Activated CD4-positive, alpha-beta memory T cell treated with anti-CD3 and anti-CD28 coated beads, Interleukin-2, amount 10 ng/mL, durations not matched to agents 7 days and 5 days (primary cell): Measurements from ENCODE around the gene HELZ2. TPM values are rescaled to one million over a fixed set of nuclear protein-coding genes. Genes with fewer than 3 reads are reported as not detected.

Experiments used
- CTCF ChIA-PET: fragments of 350-600 bp; sonication (Branson Sonifier 250); formaldehyde crosslinking; loops from one replicate; lab custom pipeline; 2021; ENCODE audit warnings: antibody characterized with exemption, inconsistent platforms; lab: Charles Lee
- POLR2A ChIA-PET: fragments of 350-600 bp; sonication (Branson Sonifier 250); formaldehyde crosslinking; loops from one replicate; lab custom pipeline; 2021; ENCODE audit warnings: antibody characterized with exemption; lab: Charles Lee
- DNase-seq: peaks from one replicate; pipeline ENCODE4 v3.0.0-alpha.2; 2020
- H3K27ac Mint-ChIP-seq: one replicate; pipeline ENCODE4 v1.8.0; 2021; ENCODE audit warnings: mild to moderate bottlenecking, mixed read lengths
- H3K27me3 Mint-ChIP-seq: one replicate; pipeline ENCODE4 v1.8.0; 2021; ENCODE audit warnings: mixed read lengths
- H3K36me3 Mint-ChIP-seq: one replicate; pipeline ENCODE4 v1.8.0; 2021; ENCODE audit warnings: low read depth, mixed read lengths
- H3K4me1 Mint-ChIP-seq: one replicate; pipeline ENCODE4 v1.8.0; 2021; ENCODE audit warnings: mixed read lengths
- H3K4me3 Mint-ChIP-seq: one replicate; pipeline ENCODE4 v1.8.0; 2021; ENCODE audit warnings: mild to moderate bottlenecking, mixed read lengths
- H3K9me3 Mint-ChIP-seq: one replicate; pipeline ENCODE4 v1.8.0; 2021; ENCODE audit warnings: mixed read lengths
- total RNA-seq, 2 experiments: library from RNA; stranded (reverse); gene quantifications; one replicate each; pipeline ENCODE4 v1.2.3, GENCODE V29; 2021

HELZ2 gene
- total RNA-seq, 2 experiments from 2014 or later: 202 to 208 TPM

GRCh38 chr20:63540417-63541186, 33.4 kb downstream of the HELZ2 start:
- DNase-seq: no peak
- Mint-ChIP-seq H3K27me3 (peaks cover 10% of the 10 kb centered on the region), H3K27ac (no peak overlapping the region), H3K36me3 (no peaks in the 10 kb centered on the region), H3K9me3 (no peaks in the 10 kb centered on the region), H3K4me1 (peaks cover 29% of the 10 kb centered on the region), H3K4me3 (no peak overlapping the region)
- POLR2A ChIA-PET: interaction anchor here (0.6 to 6.7 kb wide), 6 partner anchors 11 to 415 kb away, joined by 3 to 136 read pairs (median 20); partner anchors contain the start of genes GMEB2 and PPDPF
- CTCF ChIA-PET: no interaction called here

DNA sequence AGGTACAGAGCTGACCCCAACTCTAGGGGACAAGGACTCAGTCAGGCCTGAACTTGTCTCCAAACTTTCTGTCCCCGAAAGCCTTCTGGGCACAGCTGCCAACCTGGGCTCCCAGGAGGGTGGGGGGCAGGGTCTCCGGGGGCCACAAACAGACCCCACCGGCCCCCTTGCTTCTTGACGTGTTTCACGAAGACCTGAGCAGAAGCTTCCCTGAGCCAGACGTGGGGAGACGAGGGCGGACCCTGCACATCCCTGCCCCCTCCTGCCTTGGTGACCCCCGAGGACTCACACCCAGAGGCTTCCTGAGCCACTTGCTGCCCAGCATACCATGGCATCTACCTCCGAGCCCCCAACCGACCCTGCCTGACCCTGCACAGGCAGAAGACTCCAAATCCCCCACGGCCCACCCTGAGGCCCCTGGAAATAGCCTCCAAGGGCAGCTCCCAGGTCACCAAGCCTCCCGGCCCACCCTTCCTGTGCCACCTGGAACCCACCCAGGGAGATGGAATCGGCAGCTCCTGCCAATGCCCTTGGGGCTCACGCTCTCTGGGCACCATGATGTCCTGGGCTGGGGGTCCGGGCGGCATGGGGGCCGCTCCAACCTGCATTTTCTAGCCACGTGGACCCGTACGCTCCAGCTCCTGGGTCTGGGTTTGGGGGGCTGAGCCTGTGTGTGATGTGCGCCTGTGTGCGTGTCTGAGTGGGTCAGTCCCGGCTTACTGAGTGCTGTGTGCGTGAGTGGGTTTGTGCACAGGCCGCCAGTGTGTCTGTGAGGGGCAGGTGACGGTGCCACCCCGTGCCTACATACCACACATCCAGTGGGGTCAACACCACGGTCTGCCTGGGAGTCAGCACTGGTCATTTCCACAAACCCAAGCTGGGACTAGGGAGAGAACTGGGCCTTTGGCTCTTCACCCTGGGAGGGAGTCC, 34.3 kb downstream of the HELZ2 start:
- no peak overlapping the region for H3K27ac Mint-ChIP-seq
- H3K27me3 Mint-ChIP-seq: peaks cover 7% of the 10 kb centered on the region
- H3K4me1 Mint-ChIP-seq: peaks cover 29% of the 10 kb centered on the region
- no peaks in the 10 kb centered on the region for H3K9me3 Mint-ChIP-seq
- H3K4me3 Mint-ChIP-seq: no peak overlapping the region
- ChIA-PET POLR2A (interaction anchor here (0.6 to 6.7 kb wide), 9 partner anchors 12 to 415 kb away, joined by 3 to 136 read pairs (median 3); partner anchors contain the start of genes ARFRP1, GMEB2, PPDPF and ZGPAT), CTCF (interaction anchor here (0.5 to 3.1 kb wide), 6 partner anchors 13 to 499 kb away, joined by 4 to 24 read pairs (median 12); partner anchors contain the start of genes PPDPF and TPD52L2)
- H3K36me3 Mint-ChIP-seq: no peaks in the 10 kb centered on the region
- no peak for DNase-seq

- Mint-ChIP-seq H3K4me1 (peaks cover 29% of the 10 kb centered on the region), H3K9me3 (no peaks in the 10 kb centered on the region), H3K27ac (no peak overlapping the region), H3K27me3 (peaks cover 7% of the 10 kb centered on the region), H3K4me3 (no peak overlapping the region), H3K36me3 (no peaks in the 10 kb centered on the region)
- ChIA-PET CTCF (interaction anchor here (0.5 to 3.1 kb wide), 8 partner anchors 14 to 499 kb away, joined by 4 to 28 read pairs (median 12); partner anchors contain the start of genes PPDPF, RTEL1 and TPD52L2), POLR2A (interaction anchor here (1.1 to 6.7 kb wide), 7 partner anchors 10 to 103 kb away, joined by 3 to 136 read pairs (median 18); partner anchors contain the start of genes GMEB2 and PPDPF)
- no peak for DNase-seq
Observed at GRCh38 chr20:63539092-63539430, 35.0 kb downstream of the HELZ2 start.

- POLR2A ChIA-PET: interaction anchor here (0.7 to 6.7 kb wide), 26 partner anchors 7 to 441 kb away, joined by 3 to 136 read pairs (median 5); partner anchors contain the start of genes ARFRP1, GMEB2, HELZ2 and LIME1
- H3K4me3 Mint-ChIP-seq: peak overlapping the region; percentile 73
- CTCF ChIA-PET: interaction anchor here (0.7 to 3.1 kb wide), 29 partner anchors 10 to 582 kb away, joined by 3 to 28 read pairs (median 7); partner anchors contain the start of genes ARFRP1, GMEB2, LIME1 and PPDPF
Observed at GRCh38 chr20:63538204-63539091, 35.6 kb downstream of the HELZ2 start.

DNA sequence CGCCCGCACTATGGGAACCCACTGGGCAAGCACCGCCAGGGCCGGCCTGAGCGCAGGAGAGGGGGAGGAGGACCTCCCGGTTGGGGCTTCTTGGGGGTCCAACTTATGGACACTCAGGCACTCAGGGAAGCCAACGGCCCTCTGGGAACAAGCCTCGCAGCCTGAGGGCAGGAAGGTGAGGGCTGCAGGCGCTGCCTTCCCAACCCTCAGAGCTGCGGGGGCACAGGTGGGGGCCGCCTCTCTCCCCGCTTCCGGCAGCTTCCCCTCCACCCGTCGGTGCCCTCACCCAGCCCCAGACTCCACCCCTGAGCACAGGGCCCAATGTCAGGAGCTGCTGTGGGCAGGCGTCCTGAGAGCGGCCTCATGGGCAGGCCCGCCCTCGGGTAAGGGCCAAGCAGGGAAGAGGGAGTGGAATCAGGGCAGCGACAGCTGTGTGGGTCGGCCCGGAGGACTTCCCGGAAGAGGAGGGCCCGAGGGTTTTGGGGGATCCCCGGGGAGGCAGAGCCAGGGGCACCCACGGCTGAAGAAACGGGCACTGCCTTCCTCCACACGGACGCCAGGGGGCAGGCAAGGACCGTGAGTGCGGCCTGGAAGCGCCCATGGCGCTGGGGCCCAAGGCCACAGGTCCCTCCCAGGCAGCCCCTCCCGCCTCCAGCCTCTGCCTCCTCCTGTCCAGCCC, 36.4 kb downstream of the HELZ2 start:
- peaks cover 2% of the 10 kb centered on the region for H3K27me3 Mint-ChIP-seq
- H3K36me3 Mint-ChIP-seq: no peaks in the 10 kb centered on the region
- H3K9me3 Mint-ChIP-seq: no peaks in the 10 kb centered on the region
- POLR2A ChIA-PET: interaction anchor here (0.7 to 6.7 kb wide), 26 partner anchors 8 to 442 kb away, joined by 3 to 136 read pairs (median 5); partner anchors contain the start of genes ARFRP1, GMEB2, HELZ2 and LIME1
- peak; percentile 97 for DNase-seq
- H3K4me1 Mint-ChIP-seq: peaks cover 27% of the 10 kb centered on the region
- CTCF ChIA-PET: interaction anchor here (0.7 to 3.1 kb wide), 36 partner anchors 9 to 583 kb away, joined by 3 to 28 read pairs (median 5); partner anchors contain the start of genes ARFRP1, GMEB2, HELZ2 and LIME1
- H3K27ac Mint-ChIP-seq: peak overlapping the region; percentile 87
- peak overlapping the region; percentile 73 for H3K4me3 Mint-ChIP-seq

More at GRCh38 chr20:63538204-63539091, 35.6 kb downstream of the HELZ2 start:
- no peaks in the 10 kb centered on the region for H3K36me3 Mint-ChIP-seq
- H3K27ac Mint-ChIP-seq: peak overlapping the region; percentile 87
- DNase-seq: no peak
- peaks cover 2% of the 10 kb centered on the region for H3K27me3 Mint-ChIP-seq
- no peaks in the 10 kb centered on the region for H3K9me3 Mint-ChIP-seq
- H3K4me1 Mint-ChIP-seq: peaks cover 29% of the 10 kb centered on the region

DNA sequence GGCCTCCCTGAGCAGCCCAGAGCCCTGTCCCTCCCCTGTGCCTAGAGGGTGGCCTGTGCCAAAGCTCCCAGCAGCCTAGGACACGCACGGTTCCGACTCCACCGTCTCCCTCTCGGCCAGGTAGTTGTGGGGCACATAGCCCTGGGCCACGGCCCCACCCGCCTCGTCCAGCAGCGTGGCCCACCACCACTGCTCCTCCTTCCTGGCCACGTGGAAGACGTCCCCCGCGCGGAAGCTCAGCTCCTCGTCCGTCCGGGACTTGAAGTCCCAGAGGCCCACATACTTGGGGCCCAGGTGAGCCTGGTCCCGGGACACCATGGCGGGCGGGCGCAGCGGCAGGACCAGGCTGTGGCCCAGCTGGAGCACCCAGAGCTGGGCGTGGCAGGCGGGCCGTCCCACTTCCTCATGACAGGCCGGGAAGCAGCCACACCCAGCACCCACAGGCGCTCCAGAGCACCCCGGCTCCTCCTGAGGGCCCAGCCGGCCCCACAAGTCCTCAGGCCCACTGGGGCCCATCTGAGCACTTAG, 37.0 kb downstream of the HELZ2 start, which contains the start of gene PTK6:
Gene PTK6, minus strand, starts transcription at position 380 of the 528 bp plus-strand sequence. Its CDS starts 62 bp downstream, at position 318.
- peak; percentile 66 for DNase-seq
- H3K4me3 Mint-ChIP-seq: peak within 1 kb of the TSS; percentile 73
- ChIA-PET CTCF (interaction anchor here (0.7 to 3.1 kb wide), 35 partner anchors 9 to 583 kb away, joined by 3 to 28 read pairs (median 5); partner anchors contain the start of genes ARFRP1, GMEB2, HELZ2 and LIME1), POLR2A (interaction anchor here (0.8 to 6.7 kb wide), 23 partner anchors 9 to 529 kb away, joined by 3 to 136 read pairs (median 5); partner anchors contain the start of genes ARFRP1, GMEB2, HELZ2 and LIME1)
- H3K36me3 Mint-ChIP-seq: no peaks in the 10 kb centered on the region
- peak within 1 kb of the TSS; percentile 87 for H3K27ac Mint-ChIP-seq
- H3K27me3 Mint-ChIP-seq: peaks cover 4% of the 10 kb centered on the region
- no peaks in the 10 kb centered on the region for H3K9me3 Mint-ChIP-seq
- H3K4me1 Mint-ChIP-seq: peaks cover 27% of the 10 kb centered on the region

DNA sequence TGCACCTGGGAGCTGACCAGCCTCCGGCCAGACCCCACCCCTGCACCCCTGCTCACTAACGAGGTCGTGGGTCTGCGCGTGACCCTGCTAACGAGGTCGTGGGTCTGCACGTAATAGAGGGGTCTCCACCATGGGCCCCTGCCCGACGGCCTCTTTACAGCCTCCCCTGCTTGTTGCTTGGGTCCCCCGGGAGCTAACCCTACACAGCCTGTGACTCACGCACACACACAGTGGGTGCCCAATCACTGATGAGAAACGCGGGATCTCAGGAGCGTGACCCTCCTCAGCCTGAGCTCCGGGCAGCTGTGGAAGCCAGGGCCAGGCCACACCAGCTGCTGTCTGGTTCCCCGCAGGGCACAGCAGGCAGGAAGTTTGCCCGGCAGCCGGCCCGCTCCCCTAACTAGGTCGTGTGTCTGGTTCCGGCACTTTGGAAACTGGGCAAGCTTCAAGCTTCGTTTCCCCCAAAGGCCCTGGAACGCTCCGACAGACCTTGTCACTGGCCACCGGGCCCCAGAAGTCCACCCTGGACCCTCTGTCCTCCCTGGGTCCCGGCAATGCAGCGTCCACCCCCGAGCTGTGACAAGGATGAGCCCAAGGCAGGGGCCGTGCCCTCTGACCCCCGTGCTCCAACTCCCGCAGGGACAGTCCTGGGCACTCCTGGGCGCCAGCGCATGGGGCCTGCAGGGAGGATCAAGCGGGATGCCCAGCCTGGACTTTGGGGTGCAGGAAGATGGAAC, 37.6 kb downstream of the HELZ2 start:
- DNase-seq: no peak
- H3K4me3 Mint-ChIP-seq: peak overlapping the region; percentile 73
- peaks cover 27% of the 10 kb centered on the region for H3K4me1 Mint-ChIP-seq
- H3K27me3 Mint-ChIP-seq: peaks cover 7% of the 10 kb centered on the region
- H3K9me3 Mint-ChIP-seq: no peaks in the 10 kb centered on the region
- peak overlapping the region; percentile 87 for H3K27ac Mint-ChIP-seq
- H3K36me3 Mint-ChIP-seq: no peaks in the 10 kb centered on the region
- CTCF ChIA-PET: interaction anchor here (0.8 to 2.7 kb wide), 8 partner anchors 15 to 444 kb away, joined by 3 to 14 read pairs (median 6); partner anchors contain the start of genes GMEB2, PPDPF, PRPF6 and RTEL1
- POLR2A ChIA-PET: interaction anchor here (0.8 to 6.7 kb wide), 15 partner anchors 14 to 530 kb away, joined by 3 to 136 read pairs (median 7); partner anchors contain the start of genes LIME1, PPDPF, RTEL1 and SLC2A4RG

DNA sequence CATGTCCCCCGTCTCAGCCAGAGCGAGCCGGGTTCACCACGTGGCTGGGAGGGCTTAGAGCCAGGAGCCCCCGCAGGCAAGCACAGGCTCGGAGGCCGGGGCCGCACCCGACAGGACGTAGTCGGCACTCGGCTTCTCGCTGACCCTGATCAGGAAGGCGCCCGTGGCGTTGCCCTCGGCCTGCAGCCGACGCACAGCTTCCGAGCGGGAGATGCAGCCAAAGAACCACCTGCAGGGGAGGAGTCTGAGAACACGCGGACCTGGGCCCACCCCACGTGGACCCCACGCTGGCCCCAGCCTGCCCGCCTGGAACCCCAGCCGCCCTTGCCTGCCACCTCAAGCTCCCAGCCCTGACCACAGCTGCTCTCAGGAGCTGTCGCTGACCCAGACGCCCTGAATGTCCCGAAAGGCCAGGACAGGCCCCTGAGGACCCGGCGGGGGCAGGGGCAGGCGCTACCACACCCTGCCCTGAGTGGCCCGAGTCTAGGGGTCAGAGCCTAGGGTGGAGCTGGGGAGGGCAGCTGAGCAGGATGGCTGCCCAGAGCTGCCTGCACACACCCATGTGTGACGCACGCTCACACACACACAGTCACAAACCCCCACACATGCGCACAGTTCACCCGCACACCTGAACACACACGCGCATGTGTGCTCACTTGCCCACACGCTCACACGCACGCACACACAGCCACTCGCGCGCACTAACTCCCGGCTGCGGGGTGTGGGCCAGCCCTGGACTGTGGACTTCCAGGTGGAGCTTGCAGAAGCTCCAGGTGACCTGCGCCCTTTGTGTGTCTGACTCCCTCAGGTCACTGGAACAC, 39.0 kb downstream of the HELZ2 start:
- no peak for DNase-seq
- no peaks in the 10 kb centered on the region for H3K9me3 Mint-ChIP-seq
- POLR2A ChIA-PET: interaction anchor here (6.7 kb wide), 1 partner anchor 13 kb away, joined by 136 read pairs; the partner anchor contains the start of gene PPDPF

DNA sequence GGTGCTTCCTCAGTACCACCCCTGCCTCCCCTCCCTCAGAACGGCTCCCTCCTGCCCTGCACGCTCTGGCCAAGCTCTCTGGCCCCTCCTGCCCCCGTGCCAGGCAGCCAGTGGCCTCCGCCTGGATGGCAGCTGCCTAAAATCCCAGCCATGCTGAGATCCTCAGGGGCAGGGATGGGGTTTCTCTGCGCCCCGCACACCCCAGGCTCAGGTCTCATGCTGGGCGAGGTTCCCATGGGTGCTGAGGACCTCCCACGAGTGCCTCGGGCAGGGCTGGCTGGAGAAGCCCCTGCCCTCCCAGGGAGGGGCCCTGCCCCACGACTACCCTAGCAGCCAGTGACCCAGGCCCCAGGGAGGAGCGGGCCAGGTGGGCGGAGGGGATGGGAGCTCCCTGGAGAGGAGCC, 39.6 kb downstream of the HELZ2 start:
- no peak for DNase-seq
- Mint-ChIP-seq H3K9me3 (no peaks in the 10 kb centered on the region), H3K27me3 (peaks cover 5% of the 10 kb centered on the region), H3K4me1 (peaks cover 27% of the 10 kb centered on the region), H3K36me3 (no peaks in the 10 kb centered on the region), H3K27ac (no peak overlapping the region), H3K4me3 (no peak overlapping the region)
- ChIA-PET CTCF (no interaction called here), POLR2A (interaction anchor here (6.7 kb wide), 1 partner anchor 12 kb away, joined by 136 read pairs; the partner anchor contains the start of gene PPDPF)

More for the DNA sequence above, 39.0 kb downstream of the HELZ2 start:
- Mint-ChIP-seq H3K4me3 (no peak overlapping the region), H3K36me3 (no peaks in the 10 kb centered on the region), H3K4me1 (peaks cover 27% of the 10 kb centered on the region), H3K27me3 (peaks cover 5% of the 10 kb centered on the region), H3K27ac (no peak overlapping the region)
- CTCF ChIA-PET: interaction anchor here (0.7 kb wide), 1 partner anchor 39 kb away, joined by 4 read pairs; no protein-coding TSS in a partner anchor
